GM21786 (cell line): ENCODE measurements around the gene ANTXR1.

Experiments used
- ATAC-seq: cut with Tn5 transposase; IDR thresholded peaks from one replicate; pipeline ENCODE4 v1.9.1; 2021; ENCODE audit not compliant: unreplicated experiment

Gene ANTXR1

DNA sequence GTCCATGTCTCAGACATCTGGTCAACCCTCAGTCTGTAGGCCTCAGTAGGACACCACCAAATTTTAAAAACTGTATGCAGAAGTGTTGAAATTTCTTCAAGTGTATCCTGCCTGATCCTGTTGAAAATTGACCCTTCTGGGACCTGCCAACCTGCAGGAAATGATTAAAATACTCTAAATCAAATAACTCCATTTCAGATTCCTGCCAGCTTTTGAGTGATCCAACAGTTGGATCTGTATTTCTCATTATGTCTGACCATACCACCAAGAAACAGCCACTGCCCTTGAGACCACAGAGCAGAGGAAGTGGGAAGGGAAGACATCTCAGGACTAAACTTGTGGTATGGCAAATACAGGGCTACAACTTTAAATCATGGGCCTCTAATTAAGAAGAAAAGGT is 113.4 kb downstream of the ANTXR1 start:
- no peak for ATAC-seq

DNA sequence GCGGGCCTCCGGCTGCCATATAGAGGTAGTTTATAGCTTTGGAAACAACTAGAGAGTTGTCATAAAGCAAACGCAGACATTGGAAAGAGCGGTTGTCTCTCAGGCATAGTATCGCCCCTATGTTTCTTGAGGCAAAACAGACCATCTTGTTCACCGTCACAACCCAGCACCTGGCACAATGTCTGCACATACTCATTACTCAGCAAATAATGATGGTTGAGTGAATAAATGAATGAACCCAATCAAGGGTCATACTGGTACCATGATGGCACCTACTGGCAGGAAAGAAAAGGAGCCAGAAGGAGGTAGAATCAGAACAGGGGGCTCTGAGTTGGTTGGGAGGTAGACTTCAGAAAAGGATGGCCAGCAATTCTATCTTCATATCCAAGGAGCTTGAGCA is 118.5 kb downstream of the ANTXR1 start:
- no peak for ATAC-seq

DNA sequence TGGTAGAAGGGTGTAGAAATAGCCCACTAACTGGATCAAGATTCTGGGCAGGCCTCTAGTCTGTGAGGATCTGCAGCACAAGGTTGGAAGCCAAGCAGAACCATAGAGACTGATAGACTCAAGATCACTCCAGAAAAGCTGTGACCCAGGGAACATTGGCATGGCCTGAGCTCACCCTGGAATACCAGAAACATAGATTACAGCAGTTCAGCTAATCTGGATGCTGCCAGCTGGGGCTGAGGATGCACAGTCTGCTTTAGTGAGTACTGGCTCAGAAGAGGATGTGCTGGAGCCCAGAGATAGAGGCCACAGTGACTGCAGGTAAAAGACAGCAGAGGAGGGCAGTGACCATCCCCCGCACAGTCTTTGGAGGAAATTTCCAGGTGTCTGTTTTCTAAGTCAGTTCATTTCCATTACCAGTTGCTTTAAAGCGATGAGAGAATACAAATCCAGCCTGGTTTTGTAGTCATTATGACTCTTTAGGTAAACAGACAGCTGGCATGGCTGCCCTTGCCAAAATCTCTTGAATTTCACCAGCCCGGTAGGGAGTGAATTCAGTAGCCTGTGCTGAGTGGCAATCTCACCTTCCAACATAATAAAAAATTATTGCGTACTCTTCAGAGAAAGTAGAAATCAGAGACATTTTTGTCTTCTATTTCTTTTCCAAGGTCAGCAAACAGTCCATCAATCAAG is 119.2 kb downstream of the ANTXR1 start:
- no peak for ATAC-seq

DNA sequence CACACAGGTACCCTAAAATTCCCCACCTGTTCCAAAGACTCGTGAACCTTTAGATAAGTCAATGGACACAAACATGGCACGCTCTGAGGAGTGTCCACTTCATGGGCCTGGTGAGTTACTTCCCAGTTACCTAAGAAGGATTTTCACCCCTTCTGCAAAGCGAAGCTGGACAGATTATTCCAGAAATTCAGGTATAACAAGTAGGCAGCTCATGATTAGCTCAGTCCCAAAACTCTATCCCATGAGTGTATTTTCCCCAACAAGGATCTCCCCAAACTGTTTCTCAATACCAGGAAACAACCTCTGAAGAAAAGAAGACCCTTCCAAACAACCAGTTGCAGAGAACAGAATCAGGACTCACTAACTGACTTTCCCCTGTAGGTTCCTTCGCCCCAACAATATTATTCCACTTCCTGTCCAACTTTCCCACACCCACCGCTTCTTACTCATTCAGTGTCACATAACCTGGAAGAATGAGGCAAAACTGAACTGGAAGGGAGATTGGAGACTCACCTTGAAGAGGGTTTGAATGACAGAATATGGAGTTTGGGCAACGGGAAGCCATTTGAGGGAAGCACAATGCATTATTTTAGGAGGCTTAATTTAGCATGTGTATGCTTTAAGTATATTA is 120.1 kb downstream of the ANTXR1 start:
- no peak for ATAC-seq

DNA sequence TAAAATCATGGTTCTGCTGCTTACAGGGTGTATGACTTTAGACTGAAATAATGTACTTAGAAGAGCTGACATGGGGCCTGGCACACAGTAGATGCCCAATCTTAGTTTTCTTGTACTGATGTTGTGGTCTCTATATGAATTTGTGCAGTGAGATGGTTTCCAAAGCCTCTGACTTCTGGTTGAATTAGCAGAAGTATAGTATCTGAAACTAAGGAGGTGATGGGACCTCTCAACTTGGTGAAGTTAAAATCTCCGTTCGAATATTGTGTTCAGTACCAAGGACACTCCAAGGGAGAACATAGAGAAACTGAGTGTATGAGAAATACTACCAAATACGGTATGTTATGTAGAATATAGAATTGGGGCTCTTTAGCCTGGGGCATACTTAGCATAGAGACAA is 120.9 kb downstream of the ANTXR1 start:
- ATAC-seq, result no peak

DNA sequence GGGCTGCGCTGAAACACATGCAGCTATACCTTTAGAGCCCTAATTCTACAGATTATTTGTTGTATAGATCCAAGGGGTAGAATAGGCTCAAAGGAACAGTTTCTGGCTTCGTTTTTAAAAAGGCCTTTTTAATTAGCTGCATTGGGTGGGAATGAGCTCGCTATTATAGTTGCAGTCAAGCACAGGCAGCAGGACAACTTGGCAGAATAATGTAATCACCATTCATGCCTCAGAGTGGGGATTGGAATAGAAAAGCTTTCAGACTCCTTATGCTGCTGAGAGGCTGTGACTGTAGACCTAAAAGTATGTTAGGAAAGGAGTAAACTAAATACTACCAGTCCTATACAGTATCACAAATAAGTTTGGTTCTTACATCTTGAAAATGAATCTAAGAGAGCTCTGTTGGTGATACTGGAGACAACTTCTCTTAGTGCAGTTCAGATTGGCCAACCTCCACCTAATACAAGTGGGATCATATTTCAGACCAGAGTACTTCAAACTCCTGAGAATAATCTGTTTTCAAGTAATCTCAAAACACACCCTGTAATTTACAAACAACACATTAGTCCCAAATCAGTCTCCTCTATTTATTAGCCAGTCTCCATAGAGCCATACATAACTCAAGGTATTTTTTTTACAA is 121.4 kb downstream of the ANTXR1 start:
- ATAC-seq, result no peak

DNA sequence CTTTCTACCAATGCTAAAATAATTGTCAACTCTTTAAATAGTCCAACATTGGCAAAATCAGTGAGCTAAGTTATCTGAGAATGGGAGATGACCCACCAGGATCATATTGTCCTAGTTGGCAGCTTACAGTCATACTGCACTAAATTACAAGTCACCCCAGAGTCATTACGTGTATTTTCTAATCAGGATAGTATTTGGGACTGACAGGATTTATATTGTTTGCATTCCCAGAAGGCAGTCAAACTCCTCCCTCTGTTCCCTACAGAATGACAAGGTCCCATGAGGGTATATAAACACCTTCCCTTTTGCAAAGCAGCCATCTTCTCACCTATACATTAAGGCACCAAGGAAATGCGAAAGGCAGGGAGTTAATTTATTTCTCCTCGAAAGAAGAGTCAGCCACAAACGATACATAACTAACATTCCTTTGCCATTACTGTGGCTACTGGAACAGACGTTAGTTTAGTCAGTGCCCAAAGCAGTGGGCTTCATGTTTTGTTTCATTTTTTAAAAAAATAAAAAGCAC is 125.3 kb downstream of the ANTXR1 start:
- ATAC-seq, result no peak

DNA sequence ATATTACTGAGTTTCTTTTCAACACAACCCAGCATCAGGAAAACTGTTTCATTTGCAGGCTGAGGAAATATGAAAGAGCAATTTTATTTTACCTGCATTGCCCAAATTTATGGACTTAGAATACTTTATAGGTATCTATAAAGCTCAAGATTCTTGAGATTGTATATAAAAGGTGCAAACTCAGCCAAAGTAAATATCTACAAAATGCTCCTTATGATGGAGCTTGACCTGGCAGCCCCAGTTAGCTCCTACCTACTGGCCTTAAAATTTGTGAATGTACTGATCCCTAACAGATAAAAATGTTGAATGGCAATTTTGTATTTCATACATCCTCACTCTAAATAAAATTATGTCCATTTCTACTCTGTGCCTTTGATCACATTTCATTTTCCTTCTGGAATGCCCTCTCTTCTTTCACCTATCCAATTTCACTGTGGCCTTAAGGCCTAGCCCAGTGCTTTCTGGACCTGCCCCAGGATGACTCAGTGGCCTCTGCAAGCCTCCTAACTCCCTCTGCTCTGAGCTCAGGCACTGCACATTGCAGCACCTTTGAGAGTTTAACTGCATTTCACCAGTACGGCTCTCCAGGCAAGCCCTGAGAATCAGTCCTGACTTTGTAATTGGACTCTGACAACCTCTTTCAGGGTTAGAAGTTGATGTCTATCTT is 125.9 kb downstream of the ANTXR1 start:
- ATAC-seq, result no peak

DNA sequence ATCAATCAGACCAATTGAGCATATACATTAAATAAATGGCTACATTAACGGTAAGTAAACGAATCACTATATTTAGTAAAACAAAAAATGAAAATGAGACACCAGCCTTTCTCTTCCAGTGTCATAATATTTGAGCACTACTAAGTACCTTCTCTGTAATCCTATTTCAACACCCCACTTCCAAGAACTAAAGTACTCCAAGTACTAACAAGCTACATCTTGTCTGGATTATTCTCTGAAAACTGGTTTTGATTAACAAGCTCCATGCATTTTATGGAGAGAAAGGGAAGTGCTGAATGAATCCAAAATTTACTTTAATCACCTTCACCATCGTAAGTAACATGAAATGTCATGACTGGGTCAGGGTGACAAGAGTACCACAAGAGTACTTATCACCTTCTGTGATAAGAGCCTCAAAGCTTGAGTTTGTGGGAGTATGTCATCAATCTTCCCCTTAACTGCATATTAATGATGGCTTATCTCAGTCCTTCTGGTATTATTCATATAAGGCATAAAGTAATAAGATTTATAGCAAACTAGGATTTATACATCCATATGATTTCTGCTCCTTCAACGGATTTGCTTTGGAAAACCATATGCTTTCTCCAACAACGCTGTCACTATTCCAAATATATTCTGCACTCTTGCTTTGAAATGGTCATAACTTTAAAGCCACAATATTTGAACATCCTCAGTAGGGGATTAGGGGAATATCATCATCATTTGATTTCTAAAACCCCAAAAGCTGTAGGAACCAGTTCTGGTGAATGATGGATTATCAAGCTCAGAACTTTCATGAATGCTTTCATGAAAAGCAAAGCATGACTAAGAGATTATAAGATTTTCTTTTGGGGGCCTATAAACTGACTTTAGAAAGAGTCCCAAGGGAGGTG is 127.0 kb downstream of the ANTXR1 start:
- no peak for ATAC-seq

DNA sequence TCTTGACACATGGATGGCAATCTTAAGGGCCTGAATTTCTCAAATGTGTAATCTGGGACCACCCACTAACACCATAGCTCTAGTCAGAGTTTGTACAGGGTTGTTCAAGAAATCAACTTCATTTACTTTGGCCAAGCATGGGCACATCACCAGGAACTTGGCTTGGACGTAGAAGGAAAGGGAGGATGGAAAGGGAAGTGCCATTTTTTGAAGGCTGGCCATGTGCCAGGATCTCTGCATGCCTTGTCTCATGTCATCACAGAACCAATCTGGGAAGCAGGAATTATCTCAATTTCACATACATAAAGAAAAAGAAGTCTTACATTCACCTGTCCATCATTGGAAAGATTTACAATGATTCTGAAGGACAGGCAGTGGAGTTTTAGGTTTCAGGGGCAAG is 128.1 kb downstream of the ANTXR1 start:
- no peak for ATAC-seq

DNA sequence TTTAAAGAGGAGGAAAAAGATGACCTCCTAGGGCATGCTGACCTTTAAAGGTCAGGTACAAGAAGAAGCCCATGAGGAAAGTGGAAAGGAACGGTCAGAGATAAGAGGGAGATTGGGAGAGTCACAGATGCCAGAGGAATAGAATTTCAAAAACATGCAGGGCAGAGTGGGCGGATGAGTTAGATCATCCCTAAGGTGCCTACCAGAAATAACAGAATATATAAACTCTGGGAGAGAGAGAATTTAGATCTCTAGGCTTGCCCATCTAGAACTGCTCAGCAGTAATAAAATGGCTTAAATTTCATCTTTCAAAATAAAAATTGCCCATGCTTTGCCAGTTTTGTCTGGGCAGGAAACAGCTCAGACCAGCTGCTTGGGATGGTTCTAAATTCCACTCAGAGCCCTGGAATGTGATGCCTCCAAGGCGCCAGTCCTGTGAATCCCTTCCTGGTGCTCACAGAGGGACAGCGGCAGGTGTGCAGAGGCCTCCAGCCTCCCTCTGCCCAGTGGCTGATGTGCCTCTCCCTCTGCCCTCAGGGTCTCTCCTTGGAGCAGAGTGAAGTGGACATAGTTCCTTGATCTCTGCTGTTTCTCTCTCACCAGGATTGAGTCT is 130.9 kb downstream of the ANTXR1 start:
- no peak for ATAC-seq

DNA sequence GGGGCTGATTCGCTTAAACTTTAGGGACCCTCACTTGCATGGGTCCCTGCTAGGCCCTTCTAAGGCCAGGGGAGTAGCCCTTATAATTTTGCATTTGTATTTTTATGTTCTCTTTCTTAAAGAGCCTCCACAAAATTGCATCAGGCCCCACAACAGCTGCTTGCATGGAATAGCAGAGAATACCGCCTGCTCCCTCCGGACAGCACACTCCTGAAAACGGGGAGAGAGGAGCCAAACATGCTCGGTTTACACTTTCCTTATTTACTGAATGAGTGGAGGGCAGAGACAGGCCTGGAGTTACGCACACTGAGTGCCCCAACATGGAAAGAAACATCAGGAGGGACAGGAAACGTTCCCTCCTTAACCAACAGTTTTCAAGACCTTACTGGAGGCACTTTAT is 132.2 kb downstream of the ANTXR1 start:
- no peak for ATAC-seq

DNA sequence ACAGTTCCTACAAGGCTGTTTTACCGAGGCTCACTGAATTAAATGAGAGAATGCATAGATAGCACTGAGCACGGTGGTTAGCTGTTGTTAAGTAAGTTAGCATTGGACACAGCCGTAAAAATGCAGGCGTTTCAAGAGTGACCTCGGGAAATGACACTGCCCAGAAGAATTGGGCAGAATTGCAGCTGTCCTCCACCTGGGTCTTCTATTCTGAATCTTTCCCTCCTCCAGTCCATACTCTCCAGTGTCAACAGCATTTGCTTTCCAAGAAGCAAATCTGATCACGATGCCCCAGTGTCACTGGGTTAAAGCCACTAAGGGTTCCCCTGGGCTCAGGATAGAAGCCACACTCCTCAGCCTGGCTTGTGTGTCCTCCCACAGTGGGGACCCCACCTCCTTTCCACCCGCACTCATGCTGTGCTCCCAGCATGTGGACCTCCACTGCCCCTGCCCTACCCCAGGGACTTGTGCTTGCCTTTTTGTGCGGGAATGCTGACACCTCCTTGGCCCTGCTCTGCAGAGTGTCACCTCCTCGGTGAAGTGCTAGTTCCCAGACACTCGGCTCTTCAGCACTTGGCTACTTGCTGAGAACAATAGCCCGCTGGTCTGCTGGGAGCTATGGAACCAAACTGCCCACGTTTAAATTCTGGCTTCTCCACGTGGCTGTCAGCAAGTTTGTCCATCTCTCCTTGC is 135.0 kb downstream of the ANTXR1 start:
- no peak for ATAC-seq

DNA sequence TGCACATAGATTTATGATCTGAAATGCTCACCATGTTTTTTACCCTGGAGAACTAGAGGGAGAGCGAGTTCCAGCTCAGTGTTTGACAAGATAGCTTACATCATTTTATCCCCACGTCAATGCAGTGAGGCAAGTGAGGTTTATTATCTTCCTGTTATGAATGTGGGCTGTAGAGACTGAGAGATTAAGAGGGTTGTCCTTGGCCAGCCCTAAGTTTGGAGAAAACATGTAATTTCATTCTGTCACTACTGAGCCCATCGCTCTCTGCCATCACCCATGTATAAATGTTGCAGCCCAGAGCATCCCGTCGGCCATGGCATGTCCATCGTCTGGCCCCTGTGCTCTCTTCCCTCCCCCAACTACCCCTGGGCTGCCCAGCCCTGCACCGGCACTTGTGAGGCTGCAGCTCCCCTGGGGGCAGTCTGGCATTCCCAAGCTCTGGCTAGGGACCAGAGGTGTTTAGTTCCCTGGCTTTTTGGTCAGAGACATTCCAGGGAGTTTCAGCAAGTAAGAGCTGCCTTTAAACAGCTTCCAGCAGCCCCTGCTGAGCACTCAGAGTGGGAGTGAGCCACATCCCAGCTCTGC is 136.7 kb downstream of the ANTXR1 start:
- no peak for ATAC-seq

DNA sequence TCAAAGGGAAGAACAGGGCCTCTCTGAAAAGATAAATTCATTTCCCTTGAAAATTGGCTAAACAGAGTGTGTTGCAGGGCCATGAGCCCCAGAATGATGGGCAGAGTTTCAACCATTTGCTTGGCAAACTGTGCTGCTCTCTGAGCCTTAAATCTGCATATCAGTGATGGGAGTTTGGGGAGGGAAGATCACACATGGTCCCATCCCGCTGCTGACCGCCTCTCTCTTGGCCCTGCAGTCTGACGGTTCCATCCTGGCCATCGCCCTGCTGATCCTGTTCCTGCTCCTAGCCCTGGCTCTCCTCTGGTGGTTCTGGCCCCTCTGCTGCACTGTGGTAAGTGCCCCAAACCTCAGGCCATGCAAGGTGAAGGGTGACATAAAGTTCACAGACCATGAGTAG is 139.0 kb downstream of the ANTXR1 start:
- ATAC-seq, result no peak

DNA sequence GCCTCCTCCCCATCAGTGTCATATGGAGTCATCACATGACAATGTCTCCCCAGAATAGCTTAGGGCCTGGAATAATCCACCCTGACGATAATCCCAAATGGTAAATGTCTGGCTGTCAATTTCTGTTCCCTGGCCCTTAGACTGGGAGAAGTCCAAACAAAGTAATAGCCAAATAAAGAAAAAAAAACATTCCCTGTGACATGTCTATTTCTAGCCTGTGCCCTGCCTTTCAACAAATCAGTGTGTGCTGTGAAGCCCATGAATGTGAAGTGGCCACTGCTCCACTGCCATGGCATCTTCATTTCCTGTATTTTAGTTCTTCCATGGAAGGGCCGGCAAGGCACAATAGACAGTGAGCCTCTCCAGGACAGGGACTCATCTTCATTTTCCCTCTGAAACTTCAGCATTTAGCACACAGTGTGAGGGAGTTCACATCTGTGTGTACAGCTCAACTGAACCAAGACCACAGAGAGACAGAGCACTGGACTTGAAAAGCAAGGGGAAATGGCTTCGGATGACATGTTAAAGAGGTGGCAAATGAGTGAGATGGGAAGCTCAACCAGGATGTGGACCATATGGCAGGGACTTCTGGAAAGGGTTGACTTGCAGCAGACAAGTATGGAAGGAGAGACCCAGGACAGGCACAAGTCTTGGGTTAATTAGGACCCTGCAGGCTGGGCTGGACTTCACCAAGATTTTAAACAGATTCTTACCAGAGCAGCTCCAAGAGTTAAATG is 140.0 kb downstream of the ANTXR1 start:
- no peak for ATAC-seq

DNA sequence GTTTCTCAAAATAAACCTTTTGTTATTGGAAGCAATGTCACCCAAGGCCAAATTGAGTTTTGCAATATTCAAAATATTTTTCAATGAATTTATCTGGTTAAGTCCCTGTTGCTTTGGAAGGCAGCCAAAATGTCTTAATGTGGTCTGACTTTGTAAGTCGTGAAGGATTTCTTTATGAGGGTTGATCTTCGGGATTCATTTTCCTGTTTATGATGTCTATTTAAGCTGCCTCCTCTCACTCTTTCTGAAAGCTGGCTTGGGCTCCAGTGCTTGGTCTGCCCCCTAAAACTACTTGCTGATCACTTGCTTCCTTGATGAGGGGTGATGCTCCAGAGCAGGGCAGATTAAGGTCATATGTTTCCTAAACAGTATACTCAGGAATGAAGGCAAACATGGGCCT is 141.1 kb downstream of the ANTXR1 start:
- ATAC-seq, result no peak

DNA sequence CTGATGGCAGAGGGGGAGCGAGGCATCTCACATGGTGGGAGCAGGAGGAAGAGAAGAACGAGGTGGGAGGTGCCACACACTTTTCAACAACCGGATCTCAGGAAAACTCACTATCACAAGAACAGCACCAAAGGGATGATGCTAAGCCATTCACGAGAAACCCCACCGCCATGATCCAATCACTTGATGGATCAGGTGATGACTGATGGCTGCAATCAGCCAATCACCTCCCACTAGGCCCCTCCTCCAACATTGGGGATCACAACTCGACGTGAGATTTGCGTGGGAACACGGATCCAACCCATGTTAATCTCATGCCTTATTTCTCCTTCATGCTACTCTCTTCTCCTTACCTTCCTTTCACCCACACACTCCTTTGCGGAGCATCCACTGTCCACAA is 143.6 kb downstream of the ANTXR1 start:
- no peak for ATAC-seq

DNA sequence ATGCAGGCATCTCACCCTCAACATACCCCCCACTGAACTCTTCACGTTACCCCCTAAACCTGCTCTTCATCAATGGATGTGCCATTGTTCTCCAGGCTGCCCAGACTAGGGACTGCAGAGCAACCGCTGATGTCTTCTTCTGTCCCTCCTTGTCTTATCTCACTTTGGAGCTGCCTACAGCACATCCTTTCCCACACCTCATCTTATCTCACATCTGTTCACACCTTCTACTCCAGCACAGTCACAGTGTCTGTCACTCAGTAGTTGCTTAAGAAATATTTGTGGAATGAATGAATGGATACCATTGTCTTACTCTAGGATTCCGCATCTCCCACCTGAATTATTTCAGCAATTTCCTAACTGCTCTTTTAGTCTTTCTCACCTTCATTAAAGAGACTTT is 144.5 kb downstream of the ANTXR1 start:
- ATAC-seq, result no peak
